Measurements from ENCODE around the gene AKT3.

GRCh38 chr1:243783714-243784113 lies 66.3 kb downstream of the AKT3 start:
- TF ChIP-seq POLR2AphosphoS5 (IDR thresholded peaks at IDR 0.05) (no peak), POLR2A (IDR thresholded peaks at IDR 0.05) (no peak), CTCF (IDR thresholded peaks at IDR 0.05) (no peak), EP300 (IDR thresholded peaks at IDR 0.05) (no peak)
